Mucosa of stomach (tissue), 1 donor: ENCODE measurements around the gene SCLY.

ENCODE experiments used
- H3K27me3 ChIP-seq: one replicate; pipeline ENCODE4 v1.7.0; 2013; ENCODE audit warnings: mild to moderate bottlenecking, low read length; ENCODE audit not compliant: control insufficient read depth, insufficient read depth
- H3K36me3 ChIP-seq: one replicate; pipeline ENCODE4 v1.7.0; 2013; ENCODE audit warnings: low read length; ENCODE audit not compliant: control insufficient read depth, insufficient read depth
- H3K4me1 ChIP-seq: one replicate; pipeline ENCODE4 v1.7.0; 2013; ENCODE audit warnings: mild to moderate bottlenecking, low read length; ENCODE audit not compliant: control insufficient read depth, insufficient read depth
- H3K4me3 ChIP-seq: one replicate; pipeline ENCODE4 v1.7.0; 2013; ENCODE audit warnings: low read length
- H3K9ac ChIP-seq: one replicate; pipeline ENCODE4 v1.7.0; 2013; ENCODE audit warnings: mild to moderate bottlenecking, low read length, moderate library complexity
- H3K9me3 ChIP-seq: one replicate; pipeline ENCODE4 v1.7.0; 2013; ENCODE audit warnings: mild to moderate bottlenecking, low read length, moderate library complexity; ENCODE audit not compliant: control insufficient read depth
- donor health status: Pancreatic carcinoma.

SCLY gene

GRCh38 chr2:238082151-238082550 lies 21.4 kb downstream of the SCLY start:
- Histone ChIP-seq H3K9me3 (no peaks in the 10 kb centered on the region), H3K4me3 (no peak overlapping the region), H3K36me3 (no peaks in the 10 kb centered on the region), H3K4me1 (no peaks in the 10 kb centered on the region), H3K27me3 (no peaks in the 10 kb centered on the region), H3K9ac (no peak overlapping the region)

- Histone ChIP-seq H3K27me3 (no peaks in the 10 kb centered on the region), H3K9ac (no peak overlapping the region), H3K36me3 (no peaks in the 10 kb centered on the region), H3K4me1 (no peaks in the 10 kb centered on the region), H3K9me3 (no peaks in the 10 kb centered on the region), H3K4me3 (no peak overlapping the region)
Measured at GRCh38 chr2:238082827-238083226, 22.0 kb downstream of the SCLY start.

GRCh38 chr2:238083919-238084318 lies 23.1 kb downstream of the SCLY start:
- Histone ChIP-seq H3K36me3 (no peaks in the 10 kb centered on the region), H3K9ac (no peak overlapping the region), H3K4me1 (no peaks in the 10 kb centered on the region), H3K9me3 (no peaks in the 10 kb centered on the region), H3K27me3 (no peaks in the 10 kb centered on the region), H3K4me3 (no peak overlapping the region)

- H3K4me1 ChIP-seq = no peaks in the 10 kb centered on the region
- no peaks in the 10 kb centered on the region for H3K36me3 ChIP-seq
- no peaks in the 10 kb centered on the region for H3K27me3 ChIP-seq
- H3K9me3 ChIP-seq = no peaks in the 10 kb centered on the region
- H3K4me3 ChIP-seq = no peak overlapping the region
- H3K9ac ChIP-seq = no peak overlapping the region
Measured at GRCh38 chr2:238084761-238085160, 24.0 kb downstream of the SCLY start.

GRCh38 chr2:238085899-238086298 lies 25.1 kb downstream of the SCLY start:
- Histone ChIP-seq H3K36me3 (no peaks in the 10 kb centered on the region), H3K9ac (no peak overlapping the region), H3K27me3 (no peaks in the 10 kb centered on the region), H3K4me3 (no peak overlapping the region), H3K4me1 (no peaks in the 10 kb centered on the region), H3K9me3 (no peaks in the 10 kb centered on the region)

- no peaks in the 10 kb centered on the region for H3K4me1 ChIP-seq
- no peaks in the 10 kb centered on the region for H3K27me3 ChIP-seq
- H3K4me3 ChIP-seq = no peak overlapping the region
- no peaks in the 10 kb centered on the region for H3K9me3 ChIP-seq
- H3K9ac ChIP-seq = no peak overlapping the region
- no peaks in the 10 kb centered on the region for H3K36me3 ChIP-seq
Measured at GRCh38 chr2:238087211-238087610, 26.4 kb downstream of the SCLY start.

GRCh38 chr2:238090887-238091286 lies 30.1 kb downstream of the SCLY start:
- Histone ChIP-seq H3K27me3 (no peaks in the 10 kb centered on the region), H3K9me3 (no peaks in the 10 kb centered on the region), H3K36me3 (no peaks in the 10 kb centered on the region), H3K4me1 (no peaks in the 10 kb centered on the region), H3K4me3 (no peak overlapping the region), H3K9ac (no peak overlapping the region)

GRCh38 chr2:238091436-238092060 lies 30.7 kb downstream of the SCLY start:
- Histone ChIP-seq H3K27me3 (no peaks in the 10 kb centered on the region), H3K36me3 (no peaks in the 10 kb centered on the region)

GRCh38 chr2:238092486-238093035 lies 31.8 kb downstream of the SCLY start:
- H3K27me3 ChIP-seq = no peaks in the 10 kb centered on the region

More at GRCh38 chr2:238091436-238092060, 30.7 kb downstream of the SCLY start:
- H3K4me1 ChIP-seq = no peaks in the 10 kb centered on the region
- no peak overlapping the region for H3K9ac ChIP-seq
- no peak overlapping the region for H3K4me3 ChIP-seq
- no peaks in the 10 kb centered on the region for H3K9me3 ChIP-seq

GRCh38 chr2:238093181-238094140 lies 32.7 kb downstream of the SCLY start:
- Histone ChIP-seq H3K4me3 (no peak overlapping the region), H3K9me3 (no peaks in the 10 kb centered on the region), H3K36me3 (no peaks in the 10 kb centered on the region), H3K9ac (no peak overlapping the region), H3K27me3 (no peaks in the 10 kb centered on the region), H3K4me1 (no peaks in the 10 kb centered on the region)

More at GRCh38 chr2:238092486-238093035, 31.8 kb downstream of the SCLY start:
- Histone ChIP-seq H3K4me1 (no peaks in the 10 kb centered on the region), H3K9me3 (no peaks in the 10 kb centered on the region), H3K9ac (no peak overlapping the region), H3K36me3 (no peaks in the 10 kb centered on the region), H3K4me3 (no peak overlapping the region)

GRCh38 chr2:238094438-238095022 lies 33.7 kb downstream of the SCLY start:
- no peak overlapping the region for H3K4me3 ChIP-seq
- H3K36me3 ChIP-seq = no peaks in the 10 kb centered on the region
- H3K4me1 ChIP-seq = peaks cover 8% of the 10 kb centered on the region
- H3K27me3 ChIP-seq = no peaks in the 10 kb centered on the region
- H3K9ac ChIP-seq = no peak overlapping the region
- H3K9me3 ChIP-seq = no peaks in the 10 kb centered on the region

GRCh38 chr2:238095143-238095542 lies 34.3 kb downstream of the SCLY start:
- H3K4me1 ChIP-seq = peaks cover 8% of the 10 kb centered on the region
- no peak overlapping the region for H3K4me3 ChIP-seq
- H3K36me3 ChIP-seq = no peaks in the 10 kb centered on the region
- H3K27me3 ChIP-seq = no peaks in the 10 kb centered on the region
- H3K9ac ChIP-seq = no peak overlapping the region
- H3K9me3 ChIP-seq = no peaks in the 10 kb centered on the region
